T1000 (cell line): ENCODE results near the gene RCOR1.

Experiments
- DNase-seq: peaks from one replicate; lab custom pipeline; 2025; ENCODE audit warnings: mixed read lengths; lab: John Stamatoyannopoulos, UW

RCOR1 gene

DNA sequence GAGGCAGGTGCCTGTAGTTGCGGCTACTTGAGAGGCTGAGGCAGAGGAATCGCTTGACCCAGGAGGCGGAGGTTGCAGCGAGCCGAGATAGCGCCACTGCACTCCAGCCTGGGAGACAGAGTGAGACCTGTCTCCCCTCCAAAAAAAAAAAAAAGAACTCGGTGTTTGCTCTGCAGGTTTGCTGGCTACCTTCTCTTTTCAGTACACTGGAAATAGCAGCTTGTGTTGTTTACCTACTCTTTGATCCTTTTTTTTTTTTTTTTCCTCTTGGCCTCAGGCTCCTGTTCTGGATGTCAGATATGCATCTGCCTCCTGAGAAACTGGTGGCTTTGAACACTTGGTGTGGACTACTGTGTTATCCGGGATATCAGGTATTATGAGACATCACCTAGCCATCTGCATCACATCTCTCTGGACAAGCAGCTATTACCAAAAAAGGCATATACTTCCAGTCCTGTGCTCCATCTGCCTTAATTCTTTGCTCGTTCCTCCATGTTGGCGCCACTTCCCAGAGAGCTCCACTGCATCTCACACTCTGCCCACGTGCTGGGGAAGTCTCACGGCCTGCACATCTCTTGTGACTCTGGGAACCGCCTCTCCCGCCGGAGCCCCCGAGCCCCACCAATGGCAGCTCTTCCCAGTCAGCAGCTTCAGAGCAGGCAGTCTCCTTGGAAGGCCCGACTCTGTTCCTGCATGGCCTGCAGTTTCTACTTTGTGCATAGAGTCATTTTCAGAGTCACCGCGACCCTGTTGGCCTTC, 133.9 kb downstream of the RCOR1 start:
- no peak for DNase-seq

DNA sequence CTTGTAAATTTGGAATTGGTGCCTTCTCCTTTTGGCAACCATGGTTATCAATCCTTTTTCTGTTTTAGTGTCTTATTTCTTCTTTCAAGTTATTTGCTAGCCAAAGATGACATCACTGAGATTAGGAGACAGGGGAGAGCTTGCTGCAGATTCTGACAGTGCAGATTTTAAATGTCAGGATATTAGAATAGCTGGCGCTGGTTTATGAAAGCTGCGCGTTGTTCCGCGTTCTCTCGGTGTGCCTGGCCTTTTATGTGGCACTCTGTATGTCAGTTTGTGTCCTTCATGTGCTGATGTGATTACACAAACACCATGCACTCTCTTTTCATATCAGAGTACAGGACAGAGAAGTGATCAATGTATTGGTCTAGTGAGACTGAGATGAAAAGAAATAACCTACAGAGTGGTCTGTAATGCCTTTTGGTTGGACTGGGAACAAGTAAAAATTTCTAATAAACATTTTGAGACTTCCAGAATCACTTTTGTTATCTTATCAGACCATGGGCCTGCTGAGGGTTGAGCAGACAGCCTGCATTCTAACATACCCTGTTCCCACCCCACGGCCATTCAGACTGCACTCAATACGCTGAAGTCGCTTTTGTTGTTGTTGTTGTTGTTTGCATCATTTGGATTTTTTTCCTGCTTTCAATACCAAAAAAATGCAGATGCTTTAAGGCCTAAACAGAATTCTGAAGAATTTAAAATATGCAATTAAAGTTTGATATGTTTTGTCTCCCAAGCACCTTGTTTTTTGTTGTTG, 135.1 kb downstream of the RCOR1 start:
- DNase-seq = no peak

DNA sequence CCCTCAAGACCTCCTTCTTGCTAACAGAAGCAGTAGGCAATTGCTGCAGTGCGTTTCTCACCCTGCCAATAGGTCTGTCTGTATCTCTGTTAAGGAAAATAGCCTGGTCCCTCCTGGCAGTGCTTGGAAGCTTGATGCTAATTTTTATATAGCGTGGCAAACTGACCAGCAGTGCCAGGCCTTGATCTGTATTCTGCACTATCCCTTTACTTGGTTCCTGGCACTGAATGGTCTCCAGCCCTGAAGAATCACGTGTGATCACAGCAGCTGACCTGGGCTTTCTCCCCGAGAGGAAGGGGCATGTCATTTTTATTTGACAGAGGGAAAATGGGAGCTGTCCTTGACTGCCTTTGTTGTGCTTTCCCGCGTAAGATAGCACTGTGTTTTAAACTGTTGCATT, 136.1 kb downstream of the RCOR1 start:
- DNase-seq = no peak

DNA sequence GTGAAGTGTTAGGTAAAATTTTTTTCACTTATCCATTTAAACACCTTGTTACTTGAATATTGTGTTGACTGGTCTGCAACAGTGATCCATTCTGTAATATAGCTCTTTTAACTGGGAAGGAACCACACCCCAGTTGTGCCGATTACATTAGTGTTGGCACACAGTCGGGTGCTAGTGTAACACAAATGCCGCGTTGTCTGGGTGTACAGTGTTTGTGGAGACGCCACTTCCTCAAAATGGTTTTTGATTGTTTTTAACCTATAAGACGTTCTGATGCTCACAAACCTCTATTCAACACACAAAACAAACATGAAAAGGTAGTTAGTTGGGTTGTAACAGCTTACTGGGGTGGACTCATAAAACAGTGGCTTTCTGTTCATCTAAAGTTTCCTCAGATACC, 136.8 kb downstream of the RCOR1 start:
- DNase-seq = no peak

DNA sequence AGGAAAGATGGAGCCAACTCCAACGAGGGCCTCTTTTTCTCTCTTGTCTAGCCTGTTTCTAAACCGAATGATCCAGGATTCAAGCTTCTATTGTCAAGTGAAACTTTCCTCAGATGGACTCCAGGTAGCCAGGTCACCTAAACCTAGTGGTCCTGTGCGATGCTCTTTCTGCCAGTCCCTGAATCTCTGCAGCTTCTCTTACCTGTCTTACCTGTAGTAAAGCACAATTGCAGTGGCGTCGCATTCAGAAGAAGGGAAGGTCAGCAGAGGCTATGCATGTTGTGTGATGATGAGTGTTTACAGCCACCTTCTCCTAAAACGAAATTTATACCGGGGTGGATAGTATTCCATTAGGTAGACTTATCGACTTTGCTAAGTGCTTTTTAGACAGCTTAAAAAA, 137.4 kb downstream of the RCOR1 start:
- DNase-seq = no peak

DNA sequence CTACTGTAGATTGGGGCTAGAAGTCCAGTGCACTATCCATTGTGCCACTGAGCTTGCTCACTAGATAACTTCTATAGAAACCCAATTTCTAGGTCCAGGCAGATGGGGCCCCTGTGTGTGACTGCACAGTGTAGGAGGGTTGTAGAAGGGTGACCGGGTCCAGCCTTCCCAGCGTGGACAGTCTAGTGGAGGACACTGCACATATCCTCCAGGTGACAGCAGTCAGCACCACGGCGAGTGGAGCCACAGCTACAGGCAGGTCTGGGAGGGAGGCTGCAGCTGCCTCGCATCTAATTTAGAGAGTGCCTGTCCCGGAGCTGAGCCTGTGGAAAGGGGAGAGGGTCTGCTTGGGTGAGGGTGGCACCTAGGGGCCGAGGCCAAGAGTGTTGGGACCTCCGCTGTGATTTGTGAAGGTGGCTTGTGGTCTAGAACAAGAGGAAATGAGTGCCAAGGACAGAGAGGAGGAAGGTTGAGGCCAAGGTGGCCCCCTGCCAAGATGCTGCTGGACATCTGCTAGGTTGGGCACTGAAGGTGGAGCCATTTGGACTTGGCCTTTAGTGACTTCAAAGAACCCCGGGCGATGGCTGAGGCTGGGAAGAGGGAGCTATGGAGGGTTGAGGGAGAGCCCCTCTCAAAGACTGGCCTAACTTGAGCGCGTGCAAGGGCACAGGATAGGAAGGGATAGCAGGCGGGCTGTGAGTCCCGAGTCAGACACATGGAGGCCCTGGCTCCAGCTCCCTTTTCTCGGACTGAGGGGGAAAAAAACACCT, 138.8 kb downstream of the RCOR1 start:
- DNase-seq = no peak

DNA sequence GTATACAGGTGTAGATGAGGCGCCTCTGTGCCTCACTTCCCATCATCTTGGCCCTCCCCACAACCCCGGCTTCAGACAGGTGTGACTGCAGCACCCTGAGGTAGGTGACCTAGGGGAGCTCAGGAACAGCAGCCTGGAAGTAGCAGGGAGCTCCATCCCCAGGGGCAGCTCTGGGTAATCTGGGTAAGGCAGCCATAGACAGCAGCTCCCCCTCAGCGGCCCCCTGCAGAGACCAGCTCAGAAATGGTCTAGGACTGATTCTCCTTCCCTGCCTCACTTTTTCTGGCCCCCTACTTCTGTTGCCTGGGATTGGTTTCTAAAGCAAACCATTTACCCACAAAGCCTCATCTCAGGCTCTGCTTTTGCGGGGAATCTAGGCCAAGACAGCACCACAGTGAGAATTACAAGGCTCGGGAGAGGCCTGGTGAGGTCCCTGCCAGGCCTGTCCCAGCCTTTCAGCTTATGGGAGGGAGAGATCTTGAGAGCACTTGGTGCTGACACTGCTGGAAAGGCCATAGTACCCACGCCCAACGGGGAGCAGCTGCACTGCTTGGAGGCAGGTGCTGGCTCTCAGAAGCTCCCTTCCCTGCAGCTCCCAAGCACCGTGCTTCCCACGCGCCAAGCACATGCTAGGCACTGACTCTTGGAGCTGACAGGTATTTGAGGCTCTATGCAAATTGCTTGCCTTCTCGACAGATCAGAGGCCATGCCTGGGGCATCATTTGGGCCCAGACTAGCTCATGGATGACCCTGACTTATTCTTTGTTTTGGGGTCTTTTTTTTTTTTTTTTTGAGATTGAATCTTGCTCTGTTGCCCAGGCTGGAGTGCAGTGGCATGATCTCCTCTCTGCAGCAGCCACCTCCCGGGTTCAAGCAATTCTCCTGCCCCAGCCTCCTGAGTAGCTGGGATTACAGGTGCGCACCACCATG, 139.7 kb downstream of the RCOR1 start:
- DNase-seq = no peak

DNA sequence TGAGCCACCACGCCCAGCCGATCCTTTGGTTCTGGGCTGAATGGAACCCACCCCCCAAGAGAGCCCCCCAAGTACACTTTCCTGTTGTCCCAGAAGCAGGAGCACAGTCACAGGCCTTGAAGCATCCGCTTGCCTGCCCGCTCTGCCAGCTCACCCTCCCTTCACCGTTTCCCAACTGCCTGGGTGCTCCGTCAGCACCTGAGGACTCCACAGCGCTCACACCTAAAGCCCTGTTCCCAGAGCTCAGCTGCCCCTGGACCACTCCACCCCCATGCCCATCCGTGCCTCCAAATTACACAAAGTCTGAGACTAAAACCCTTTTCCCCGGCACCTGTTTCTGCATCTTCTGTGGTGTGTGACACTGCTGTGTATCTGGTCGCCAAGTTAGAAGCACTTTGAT, 140.5 kb downstream of the RCOR1 start:
- no peak for DNase-seq

DNA sequence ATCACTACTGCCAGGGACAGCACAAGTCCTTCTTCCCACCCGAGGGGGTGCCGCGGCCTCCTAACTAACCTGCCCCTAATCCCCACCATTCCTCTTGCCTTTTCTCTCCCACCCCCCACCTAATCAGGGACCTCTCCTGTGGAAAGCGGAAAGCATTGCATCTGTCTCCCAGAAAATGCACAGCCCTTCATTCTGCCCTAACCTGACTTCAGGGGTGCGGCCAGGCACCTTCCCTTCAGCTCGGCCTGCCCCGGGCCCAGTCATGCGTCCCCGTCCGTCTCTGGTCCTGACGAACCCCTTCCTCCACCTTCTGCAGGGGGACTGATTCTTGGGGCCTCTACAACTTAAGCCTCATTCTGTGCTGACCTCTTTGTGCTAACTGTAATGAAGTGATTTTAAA, 140.9 kb downstream of the RCOR1 start:
- no peak for DNase-seq

DNA sequence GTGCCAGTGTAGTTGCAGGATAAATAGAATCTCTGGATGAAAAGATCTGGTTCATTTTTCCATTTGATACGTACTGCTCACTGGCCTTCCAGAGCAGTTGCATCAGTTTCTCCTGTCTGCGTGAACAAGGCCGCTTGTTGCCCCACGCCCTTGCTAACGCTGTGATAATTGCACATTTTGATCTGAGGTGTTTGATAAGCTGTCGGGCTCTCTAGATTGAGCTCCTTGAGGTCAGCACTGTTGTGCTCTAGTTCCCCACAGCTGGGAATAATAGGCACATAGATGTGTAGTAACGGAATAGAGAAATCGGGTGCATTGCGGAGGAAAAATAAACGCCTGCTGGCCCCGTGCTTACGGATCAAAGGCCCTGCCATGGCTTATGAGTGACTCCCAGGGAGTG, 142.0 kb downstream of the RCOR1 start:
- no peak for DNase-seq

DNA sequence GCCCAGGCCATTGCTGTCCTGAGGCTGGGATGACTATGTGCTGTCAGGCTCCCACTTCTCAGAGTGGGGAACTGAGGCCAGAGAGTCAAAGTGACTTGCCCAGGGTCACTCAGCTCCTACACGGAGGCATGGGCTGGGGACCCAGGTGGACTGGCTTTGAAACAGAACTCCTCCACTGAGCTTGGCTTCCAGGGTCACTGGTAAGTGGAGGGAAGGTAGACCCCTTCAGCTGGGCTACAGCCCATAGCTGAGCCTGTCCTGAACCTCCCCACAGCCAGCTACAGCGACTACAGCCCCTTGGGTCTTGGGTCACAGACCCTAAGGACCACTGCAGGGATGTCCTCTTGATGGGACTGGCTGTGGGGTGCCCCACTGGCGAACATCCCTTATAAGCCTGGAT, 144.5 kb downstream of the RCOR1 start:
- DNase-seq = no peak

DNA sequence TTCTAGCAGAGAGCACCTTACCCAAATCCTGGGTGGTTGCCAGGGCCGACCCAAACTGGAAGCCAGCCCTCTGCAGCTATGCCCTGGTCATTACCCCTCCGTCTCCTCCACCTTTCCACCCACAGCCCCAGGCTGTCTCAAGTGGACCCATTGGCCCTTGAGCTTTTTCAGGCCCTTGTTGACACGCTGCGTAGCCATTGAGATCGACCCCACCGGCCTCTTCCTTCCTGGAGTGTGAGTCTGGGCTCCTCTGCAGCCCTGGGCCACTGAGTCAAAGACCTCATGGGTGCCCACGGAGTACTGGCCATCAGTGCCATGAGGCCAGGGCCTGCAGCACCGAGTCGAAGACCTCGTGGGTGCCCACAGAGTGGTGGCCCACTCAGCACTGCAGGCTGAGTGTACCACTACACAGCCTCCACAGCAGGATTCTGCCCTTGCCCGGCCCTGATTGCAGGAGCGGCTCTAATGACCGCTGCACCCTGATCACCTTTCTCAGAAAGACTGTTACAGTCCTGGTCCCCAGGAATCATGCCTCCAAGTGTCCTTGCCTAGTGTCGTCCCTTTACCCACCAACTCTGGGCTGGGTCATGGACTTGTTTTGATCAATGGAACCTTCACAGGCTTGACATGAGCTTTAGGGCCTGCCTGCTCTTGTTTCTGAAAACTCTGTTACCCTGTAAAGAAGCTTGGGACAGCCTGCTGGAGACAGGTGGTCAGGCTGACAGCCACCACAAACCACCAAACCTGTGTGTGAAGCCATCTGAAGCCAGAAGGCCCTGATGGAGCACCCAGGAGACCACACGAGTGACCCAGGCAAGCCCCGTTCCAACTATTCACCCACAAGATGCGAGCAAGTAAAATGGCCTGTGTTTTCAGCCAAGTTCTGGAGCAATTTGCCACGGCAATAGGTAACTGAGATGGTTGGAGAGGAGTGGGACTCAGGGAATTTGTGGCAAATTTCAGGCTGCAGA, 145.2 kb downstream of the RCOR1 start:
- DNase-seq = no peak

DNA sequence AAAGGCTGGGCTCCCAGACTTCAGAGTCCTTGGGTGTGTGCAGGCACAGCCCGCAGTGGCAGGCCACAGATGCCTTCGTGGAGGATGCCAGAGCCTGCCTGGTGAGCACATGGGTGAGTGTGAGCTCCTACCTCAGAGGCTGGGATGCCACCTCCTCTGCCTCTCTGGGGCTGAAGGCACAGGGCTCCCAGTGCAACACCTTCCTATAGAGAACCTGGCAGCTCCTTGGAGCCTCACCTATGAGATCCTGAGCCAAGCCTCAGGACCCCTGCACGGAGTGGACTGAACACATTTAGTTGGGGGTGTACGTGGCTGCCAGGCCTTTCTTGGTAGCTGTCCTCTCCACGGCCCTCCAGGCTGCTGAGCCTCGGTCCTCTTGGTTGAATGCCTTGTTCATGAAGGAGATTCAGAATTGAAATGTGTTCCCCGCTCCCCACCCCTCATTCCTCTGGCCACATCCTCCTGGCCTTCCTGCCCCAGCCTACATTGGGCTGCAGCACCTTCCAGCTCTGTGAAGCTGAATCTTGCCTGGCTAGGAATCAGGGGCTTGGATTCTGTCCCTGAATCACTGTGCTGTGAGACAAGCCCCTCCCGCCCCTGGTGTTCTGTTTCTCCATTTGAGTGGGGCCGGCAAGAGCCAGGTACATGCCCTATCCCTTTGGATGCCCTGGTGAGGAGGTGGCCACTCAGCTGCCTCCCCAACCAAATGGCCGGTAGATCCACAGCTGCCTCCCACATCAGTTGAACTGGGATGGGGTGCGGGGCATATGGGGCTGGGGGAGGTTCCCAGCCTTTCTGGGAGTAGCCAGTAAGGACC, 146.1 kb downstream of the RCOR1 start:
- no peak for DNase-seq

DNA sequence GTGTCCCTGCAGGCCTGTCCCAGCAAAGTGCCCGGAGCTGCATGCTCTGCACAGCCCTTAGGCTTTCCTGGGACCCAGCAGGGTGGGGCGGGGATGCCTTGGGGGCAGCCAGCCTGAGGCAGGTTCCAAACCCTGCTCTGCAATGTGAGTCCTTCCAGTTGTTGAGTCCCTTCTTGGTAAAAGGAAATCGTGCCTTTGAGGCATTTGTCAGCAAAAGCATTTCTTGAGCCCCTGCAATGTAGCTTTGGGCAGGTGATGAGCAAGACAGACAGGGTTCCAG, 146.7 kb downstream of the RCOR1 start:
- DNase-seq = no peak

DNA sequence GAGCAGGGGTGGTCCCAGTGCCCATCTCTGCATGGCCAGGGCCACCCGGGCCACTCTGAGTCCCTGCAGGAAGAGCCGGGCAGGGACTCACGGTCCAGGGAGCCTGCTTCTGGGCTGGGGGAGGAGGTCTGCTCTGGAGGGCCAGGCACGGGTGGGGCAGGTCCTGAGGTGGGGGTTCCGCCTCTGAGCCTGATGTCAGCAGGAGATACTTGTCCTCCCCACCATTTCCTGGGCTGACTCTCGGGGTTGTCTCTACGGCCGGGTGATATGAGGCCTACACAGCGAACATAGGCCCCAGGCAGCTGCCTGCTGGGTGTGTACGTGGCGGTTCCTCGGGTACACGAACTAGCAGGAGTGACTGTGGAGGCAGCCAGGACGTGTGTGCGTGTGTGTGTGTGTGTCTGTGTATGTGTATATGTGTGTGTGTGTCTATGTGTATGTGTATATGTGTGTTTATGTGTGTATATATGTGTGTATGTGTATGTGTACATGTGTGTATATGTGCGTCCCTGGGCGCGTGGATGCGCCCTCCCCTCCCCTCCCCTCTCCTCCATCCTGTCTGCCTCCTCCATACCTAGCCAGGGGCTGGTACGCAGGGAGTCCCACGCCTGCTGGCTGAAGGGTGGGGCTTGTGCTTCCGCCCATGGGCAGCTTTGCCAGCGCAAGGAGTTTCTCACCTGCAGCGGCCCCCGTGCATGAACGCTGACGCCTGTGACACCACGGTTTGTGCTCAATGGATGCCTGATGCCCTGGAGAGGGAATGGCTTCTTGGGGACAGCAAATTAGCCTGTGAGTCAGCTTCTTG, 154.4 kb downstream of the RCOR1 start:
- DNase-seq = no peak

DNA sequence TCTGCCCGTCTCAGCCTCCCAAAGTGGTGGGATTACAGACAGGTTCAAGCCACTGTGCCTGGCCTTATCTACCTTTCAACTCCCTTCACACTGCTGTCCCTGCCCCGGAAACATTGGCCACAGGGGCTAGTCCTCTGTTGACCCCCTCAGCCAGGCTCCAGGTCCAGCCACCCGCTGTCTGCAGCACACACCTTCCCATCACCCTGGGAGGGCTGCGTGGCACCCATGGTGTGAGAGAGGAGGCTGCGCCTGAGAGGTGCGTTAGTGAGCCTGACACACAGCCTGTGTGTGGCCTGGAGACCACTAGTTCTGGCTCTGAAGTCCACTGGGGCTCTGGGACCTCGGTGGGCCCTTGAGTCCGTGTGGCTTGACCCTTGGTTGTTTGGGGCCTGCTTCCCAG, 156.4 kb downstream of the RCOR1 start:
- no peak for DNase-seq

DNA sequence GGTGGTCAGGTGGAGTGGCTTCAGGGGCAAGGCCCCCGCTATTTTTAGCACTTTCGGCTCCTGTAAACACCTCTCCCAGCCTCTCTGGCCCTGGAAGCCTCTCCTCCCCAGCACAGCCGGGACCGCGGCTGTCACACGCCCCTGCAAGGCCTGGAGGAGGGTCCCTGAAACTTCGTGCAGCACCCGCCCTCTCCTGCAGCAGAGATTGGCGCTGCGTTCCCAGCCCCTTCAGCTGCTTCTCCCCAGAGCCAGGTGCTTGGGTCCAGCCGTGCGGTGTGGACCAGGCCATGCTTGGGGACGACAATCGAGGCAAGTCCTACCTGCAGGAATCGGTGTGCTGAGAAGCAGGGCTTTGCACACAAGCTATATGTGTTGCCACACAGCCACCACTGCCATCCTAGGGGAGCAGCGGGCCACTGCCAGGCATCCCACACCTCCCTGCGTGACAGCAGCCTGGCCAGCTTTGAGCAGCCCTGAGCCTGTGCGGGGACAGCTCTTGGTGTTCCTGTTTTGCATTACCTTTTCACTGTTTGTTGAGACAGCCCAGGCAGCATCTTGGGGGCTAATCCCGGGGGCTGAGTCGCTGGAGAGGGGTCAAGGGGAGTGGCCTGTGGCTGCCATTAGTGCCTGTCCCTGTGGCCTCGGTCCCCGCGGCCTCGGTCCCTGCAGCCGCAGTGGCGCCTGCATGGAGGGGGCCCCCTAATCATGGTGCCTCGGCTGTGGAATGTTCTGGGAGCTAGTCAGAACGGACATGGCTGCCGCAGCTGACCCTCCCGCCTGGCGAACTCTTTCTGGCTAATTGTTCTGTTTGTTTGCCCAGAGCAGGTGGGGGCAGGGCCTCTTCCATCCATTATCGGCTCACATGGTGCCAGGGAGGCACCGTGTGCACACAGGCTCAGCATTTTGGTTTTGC, 157.2 kb downstream of the RCOR1 start:
- no peak for DNase-seq

DNA sequence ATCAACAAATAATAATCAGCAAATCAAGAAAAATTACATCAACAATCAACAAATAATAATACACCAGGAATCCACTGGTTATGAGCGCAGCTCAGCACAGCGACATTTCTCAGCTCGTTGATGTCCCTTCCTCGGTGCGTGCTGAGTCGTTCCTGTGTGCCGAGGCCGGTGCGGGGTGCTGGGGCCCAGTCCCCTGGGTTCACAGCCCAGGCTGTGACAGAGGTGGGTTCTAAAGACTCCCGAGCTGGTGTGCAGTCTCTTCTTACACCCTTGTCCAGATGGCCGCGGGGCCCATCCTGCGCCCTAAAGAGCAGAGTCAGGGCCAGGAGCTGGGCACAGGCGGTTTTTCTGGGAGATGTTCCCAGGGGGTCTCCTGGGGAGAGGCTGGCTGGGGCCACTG, 157.9 kb downstream of the RCOR1 start:
- DNase-seq = no peak
